NCI-H524 treated with DMSO at 0.1 percent for 48 hours (cell line): ENCODE measurements around the gene POGZ.
A peak's percentile ranks its signal among the peaks of the same experiment; 100 is the strongest.
"Not testable (repeated sequence)": the region's sequence is repeated elsewhere in the genome, so short reads cannot be mapped to it uniquely, and the experiment has no call there.

ENCODE experiments used
- DNase-seq: peaks from one replicate; lab custom pipeline; 2025; lab: John Stamatoyannopoulos, UW

POGZ gene

DNA sequence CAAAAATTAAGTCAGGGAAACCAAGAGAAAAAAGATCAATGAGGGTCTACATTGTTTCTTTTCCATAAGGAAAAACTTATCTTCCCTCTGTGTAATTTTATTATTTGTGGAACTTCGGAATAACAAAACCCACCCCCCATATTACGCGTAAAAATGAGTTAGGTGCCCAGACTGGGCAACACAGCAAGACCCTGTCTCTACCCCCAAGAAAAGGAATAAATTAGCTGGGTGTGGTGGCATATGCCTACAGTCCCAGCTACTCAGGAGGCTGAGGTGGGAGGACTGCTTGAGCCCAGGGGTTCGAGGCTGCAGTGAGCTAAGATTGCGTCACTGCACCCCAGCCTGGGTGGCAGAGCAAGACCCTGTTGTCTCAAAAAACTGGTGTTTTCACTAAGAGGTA, 39.5 kb downstream of the POGZ start:
- no peak for DNase-seq

DNA sequence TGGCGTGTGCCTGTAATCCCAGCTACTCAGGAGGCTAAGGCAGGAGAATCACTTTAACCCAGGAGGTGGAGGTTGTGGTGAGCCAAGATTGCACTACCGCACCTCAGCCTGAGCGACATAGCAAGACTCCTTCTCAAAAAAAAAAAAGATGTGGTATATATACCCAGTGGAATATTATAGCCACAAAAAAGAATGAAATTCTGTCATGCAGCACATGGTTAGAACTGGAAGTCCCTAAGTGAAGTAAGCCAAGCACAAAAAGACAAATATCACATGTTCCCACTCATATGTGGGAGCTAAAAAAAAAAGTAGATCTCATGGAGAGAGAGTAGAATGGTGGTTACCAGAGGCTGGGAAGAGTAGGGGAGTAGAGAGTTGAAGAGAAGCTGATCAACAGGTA, 41.2 kb downstream of the POGZ start:
- DNase-seq, result no peak

DNA sequence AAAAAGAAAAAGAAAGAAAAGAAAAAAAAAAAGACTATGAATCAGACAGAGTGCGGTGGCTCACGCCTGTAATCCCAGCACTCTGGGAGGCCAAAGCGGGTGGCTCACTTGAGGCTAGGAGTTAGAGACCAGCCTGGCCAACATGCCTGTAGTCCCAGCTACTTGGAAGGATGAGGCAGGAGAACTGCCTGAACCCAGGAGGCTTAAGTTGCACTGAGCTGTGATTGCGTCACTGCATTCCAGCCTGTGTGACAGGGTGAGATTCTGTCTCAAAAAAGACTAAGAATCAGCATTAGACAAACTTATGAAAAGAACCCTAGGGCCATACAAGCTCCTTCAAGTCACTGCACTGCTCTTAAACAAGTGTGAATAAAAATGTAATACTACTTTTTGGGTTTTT, 43.1 kb downstream of the POGZ start:
- no peak for DNase-seq

DNA sequence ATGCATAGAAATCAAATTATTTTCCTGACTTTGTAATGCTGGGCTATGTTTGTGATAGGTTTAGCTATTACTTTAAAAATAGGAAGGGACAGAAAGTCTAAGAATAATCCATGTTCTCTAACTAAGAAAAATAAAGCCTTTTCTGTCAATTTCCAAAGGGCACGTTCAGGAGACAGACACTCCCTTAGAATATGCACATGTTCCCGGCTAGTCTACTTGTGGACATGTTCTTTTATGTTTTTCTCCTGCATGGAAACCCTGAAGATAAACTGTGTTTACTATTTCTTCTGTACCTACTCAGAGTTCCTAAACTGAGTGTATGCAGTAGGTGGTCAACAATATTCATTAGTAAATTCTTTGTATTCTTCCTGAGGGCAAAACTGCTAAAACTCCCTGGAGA, 47.4 kb downstream of the POGZ start:
- no peak for DNase-seq

DNA sequence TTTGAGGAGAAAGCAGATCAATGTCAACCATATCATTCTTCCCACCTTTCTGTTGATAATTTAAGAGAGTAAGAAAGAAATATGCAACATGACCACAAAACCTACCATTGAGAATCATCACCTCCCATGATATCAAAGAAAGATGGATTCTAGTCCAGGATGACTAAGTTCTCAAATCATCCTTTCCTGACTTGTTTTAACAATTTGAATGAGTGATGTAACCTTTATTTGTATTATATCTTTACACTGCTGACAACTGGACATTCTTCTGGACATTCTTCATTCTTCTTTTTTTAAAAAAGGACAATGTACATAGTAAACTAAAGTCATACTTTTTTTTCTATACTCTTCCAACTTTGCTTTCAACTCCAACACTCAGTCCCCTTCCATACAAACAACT, 50.4 kb downstream of the POGZ start:
- DNase-seq, result no peak

DNA sequence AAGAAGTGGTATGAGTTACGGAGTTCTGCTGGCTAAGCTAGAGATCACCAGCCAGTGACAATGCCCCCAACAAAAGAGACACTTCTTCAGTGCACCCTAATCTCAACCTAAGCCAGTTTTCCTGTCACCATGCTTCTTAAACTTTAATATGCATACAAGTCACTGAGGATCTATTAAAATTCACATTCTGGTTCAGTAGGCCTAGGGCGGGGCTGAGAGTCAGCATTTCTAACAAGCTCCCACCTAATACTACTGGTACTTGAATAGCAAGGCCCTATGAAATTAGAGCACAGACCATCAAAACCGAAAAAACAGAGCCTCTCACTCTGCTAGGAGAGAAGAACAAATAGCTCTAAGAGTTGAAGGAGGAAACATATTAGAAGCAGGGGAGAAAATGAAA, 52.0 kb downstream of the POGZ start:
- no peak for DNase-seq

DNA sequence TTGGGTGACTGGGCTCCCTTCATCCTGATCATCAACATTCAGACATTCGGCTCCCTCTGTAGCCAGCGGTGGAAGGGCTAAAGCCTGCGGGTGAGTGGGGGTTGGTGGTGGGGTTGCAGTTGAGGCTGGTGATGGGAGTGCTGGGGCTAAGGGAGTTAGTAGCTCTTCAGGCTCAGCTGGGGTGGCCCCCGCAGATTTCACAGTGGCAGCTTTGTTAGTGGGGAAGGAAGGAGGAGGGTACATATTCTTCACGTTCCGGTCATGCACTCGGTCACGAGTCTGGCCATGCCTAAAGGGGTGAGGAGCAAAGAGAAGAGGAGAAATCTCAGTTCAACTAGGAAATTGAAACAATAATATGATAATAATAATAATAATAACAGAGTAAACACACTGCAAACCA, 53.1 kb downstream of the POGZ start:
- no peak for DNase-seq

DNA sequence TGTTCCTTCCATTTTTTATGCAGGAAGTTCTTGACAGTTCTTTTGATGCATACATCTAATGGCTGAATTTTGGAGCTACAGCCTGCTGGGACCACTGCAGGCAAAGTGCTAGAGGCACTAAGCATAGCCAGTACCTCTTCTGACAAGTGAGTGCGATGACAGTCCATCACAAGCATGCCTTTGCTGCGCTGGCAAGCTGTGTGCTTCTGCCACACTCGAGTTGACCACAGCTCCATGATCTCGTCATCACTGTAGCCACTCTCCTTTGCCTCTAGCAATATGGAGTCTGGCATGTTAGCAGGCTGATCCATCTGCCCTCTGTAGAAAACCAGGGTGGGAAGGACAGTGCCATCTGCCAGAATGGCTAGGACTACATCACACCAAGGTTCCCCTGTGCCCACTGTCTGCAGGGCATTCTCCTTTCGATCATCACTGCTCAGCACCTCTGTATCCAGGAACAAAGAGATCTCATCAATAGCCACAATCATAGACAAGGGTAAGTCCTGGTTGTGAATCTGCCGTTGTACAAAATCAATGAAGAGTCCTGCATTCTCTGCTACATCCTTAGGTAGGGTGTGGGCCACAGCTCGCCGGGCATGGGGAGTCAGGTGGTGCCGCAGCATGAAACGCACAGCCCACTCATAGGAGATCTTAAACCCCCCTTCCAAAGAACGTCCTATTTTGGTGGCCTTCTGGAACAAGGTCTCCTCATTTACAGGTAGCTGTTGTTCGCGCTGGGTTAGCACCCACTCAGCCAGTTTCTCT, 53.9 kb downstream of the POGZ start:
- no peak for DNase-seq

DNA sequence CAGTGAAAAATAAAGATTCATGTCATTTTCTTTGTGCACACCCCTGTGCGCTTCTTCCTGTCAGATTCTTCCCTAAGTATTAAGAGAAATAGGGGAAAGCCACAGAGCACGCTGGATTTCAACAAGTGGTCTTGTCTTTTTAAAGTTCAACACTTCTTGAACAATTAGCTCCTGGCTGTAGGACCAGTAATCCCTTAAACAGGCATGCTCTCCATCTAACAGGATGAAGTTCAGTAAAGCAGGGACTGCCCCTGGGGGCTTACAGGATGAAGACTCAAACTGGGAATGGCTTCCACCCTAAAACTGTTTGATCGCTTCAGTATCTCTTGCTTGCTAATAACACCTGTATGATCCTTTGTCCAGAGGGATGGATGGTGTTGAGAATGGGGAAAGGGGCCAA, 55.7 kb downstream of the POGZ start:
- no peak for DNase-seq

DNA sequence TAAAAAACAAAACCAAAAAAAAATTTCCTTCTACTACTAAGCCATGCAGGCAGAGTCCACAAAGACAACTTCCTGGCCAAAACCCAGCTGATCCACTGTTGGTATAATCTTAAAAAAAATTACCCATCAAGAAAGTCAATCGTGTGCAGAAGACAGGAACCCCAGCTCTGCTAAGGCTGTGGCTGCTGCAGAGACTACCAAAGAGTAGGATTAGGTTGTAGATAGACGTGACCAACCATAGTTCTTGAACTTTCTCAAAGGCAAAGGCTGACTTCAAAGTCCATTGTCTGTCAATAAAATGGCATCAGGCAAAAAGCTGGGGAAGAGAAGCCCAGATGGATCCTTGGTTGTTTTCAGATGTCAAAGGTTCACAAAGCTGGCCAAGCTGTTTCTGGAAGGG, 56.5 kb downstream of the POGZ start:
- no peak for DNase-seq

DNA sequence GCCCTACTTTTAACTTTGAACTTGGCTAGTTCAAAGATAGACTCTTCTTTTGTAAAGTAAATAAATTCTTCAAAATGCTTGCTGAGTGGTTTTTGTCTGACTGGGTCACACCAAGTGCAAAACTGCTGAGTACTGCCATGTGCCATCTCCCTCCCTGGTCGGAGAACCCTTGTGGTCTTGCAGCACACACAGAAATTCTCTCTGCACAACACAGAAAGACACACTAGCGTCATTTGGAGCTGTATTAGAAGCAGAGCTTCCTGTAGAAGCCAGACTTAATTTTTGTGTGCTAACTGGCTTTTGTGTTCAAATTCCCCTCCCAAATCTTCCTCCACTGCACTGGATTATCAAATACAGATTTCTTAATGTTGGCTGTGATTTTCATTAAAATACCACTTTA, 57.4 kb downstream of the POGZ start:
- DNase-seq, result no peak

DNA sequence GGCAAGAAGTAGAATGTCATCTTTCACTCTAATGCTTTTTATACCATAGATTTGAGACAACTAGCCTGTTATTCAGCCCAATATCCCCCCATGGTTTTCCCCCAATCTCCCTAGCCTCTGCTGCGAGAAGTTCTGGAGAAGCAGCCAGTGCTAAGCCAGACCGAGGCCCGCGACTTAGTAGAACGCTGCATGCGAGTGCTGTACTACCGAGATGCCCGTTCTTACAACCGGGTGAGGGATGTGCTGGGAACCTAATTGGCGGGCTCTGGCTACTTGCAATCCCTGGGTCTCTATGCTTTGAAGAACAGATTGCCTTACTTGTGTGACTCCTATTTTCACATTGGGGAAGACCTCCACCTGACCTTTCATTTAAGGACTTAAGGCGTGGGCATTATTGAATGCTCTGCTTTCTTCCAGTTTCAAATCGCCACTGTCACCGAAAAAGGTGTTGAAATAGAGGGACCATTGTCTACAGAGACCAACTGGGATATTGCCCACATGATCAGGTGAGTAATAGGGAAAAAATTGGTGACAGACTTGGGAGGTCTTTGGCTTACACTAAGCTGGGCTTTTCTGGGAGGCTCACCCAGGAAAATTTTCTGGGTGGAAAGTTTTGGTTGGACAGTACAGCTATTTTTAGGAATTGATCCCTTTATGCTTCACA, 58.0 kb downstream of the POGZ start:
- no peak for DNase-seq

DNA sequence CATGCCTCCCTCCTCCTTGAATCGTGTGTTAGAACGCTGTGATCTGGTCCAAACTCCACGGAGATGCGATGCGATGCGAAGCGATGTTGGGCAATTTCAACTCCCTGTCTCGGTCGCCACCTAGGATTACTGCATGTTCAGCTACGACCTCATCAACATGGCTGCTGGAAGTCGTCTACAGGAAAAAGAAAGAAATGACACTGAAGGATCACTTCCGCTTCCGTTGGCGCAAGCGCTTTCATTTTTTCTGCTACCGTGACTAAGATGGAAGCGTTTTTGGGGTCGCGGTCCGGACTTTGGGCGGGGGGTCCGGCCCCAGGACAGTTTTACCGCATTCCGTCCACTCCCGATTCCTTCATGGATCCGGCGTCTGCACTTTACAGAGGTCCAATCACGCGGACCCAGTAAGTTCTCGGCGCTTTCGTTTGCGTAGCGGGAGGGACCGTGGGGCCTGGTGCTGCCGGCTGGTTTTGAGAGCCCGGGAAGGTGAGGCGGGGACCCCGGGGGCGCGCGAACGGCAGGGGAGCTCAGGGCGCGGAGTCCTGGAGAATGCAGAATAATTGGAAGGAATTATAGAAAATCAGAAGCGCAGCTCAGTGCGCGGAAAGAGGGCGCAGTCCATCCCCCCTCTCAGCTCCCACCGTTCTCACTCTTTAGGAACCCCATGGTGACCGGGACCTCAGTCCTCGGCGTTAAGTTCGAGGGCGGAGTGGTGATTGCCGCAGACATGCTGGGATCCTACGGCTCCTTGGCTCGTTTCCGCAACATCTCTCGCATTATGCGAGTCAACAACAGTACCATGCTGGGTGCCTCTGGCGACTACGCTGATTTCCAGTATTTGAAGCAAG, 59.7 kb downstream of the POGZ start, which contains the start of gene PSMB4:
TSS of gene PSMB4 (plus strand) at position 250 of the 848 bp plus-strand sequence. CDS start at position 265, 15 bp downstream.
- DNase-seq, result peak; percentile 74

DNA sequence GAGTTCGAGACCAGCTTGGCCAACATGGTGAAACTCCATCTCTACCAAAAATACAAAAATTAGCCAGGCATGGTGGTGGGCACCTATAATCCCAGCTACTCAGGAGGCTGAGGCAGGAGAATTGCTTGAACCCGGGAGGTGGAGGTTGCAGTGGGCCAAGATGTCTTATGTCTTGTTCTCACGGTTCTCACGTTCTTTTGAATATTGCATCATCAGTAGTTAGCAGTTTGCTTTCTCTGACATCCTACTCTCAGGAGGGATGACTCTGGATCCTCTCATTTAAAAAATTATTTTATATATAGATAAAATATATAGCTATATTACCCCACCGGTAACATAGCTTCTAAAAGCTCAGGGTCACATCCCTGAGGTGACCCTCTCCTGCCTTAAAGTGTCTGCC, 63.0 kb downstream of the POGZ start:
- not testable (repeated sequence) for DNase-seq

DNA sequence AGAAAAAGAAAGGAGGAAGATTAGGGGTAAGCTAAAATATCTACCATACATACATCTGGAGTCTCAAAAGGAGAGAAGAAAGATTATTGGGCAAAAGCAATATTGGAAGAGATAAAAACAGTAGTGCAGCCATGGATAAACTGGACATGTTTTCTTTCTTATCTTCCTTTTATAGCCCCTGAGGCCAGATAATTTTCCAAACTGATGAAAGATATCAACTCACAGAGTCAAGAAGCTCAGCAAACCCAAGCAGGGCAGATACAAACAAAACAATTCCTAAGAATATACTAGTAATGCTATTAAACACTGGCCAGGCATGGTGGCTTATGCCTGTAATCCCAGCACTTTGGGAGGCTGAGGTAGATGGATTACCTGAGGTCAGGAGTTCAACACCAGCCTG, 65.7 kb downstream of the POGZ start:
- no peak for DNase-seq

DNA sequence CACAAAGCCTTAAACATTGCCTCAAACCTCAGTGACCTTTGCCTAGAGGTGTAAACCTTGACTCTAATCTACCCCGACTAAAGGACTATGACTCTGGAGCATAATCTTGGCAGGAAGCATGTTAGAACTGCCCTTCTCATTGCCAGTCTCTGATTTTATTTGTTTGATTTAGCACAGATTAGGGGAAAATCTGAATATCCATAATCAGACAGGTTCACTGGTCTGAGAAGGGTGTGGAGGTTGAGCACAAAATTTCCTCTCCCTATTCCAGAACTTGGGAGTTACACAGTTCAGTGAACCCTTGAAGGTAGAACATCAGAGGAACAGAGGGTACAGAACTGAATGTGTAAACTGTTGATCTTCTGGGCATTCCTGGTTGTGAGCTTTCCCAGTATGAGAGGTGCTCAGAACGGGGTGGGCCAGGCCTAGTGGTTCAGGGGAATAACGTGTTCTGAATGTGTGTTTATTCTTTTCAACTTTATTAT, 68.2 kb downstream of the POGZ start:
- no peak for DNase-seq

DNA sequence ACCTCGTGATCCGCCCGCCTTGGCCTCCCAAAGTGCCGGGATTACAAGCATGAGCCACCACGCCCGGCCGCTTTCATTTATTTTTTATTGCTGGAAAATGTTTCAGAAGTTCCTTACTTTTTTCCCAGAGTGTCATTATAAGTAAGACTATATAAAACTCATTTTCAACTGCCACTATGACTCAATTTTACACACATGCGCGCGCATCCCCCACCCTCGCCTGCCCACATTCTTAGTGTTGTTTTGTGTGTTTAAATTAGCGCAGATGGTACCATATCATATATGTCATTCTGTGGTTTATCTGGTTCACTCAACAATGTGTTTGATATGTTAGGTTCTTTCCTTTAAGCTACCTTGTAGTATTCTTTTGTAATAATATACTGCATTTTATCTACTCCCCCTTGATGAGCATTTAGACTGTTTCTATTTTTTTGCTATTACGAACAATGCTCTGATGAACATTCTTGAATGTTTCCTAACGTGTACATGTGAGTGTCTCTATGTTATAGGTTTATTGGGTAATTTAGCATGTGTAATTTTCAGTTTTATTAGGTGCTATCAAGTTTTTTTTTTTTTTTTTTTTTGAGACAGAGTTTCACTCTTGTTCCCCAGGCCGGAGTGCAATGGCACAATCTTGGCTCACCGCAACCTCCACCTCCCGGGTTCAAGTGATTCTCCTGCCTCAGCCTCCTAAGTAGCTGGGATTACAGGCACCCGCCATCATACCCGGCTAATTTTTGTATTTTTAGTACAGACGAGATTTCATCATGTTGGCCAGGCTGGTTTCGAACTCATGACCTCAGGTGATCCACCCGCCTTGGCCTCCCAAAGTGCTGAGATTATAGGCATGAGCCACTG, 68.8 kb downstream of the POGZ start:
- not testable (repeated sequence) for DNase-seq

DNA sequence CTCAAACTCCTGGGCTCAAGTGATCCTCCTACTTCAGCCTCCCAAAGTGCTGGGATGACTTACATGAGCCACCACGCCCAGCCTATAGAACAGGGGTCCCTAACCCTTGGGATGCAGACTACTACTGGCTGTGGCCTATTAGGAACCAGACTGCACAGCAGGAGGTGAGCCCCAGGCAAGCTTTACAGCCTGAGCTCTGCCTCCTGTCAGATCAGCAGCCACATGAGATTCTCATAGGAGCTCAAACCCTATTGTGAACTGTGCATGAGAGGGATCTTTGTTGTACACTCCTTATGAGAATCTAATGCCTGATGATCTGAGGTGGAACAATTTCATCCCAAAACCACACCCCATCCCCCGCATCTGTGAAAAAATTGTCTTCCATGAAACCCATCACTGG, 73.3 kb downstream of the POGZ start:
- DNase-seq, result no peak

DNA sequence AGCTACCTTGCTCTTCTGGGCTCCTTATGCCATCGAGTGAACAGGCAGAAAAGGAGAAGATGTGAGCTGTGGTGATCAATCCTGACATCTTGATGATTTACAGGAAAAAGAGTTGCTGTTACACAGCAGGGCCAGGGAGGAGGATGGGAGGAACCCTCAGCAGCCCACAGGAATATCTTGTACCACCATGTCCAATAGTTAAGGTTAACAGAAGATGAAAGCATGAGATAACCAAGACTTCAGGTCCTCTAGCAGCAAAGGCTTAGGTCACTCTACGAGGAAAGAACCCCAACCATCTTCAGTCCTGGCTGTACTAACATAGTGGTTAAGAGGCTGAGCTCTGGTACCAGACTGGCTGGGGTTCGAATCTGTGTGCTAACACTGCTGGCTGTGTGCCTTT, 74.7 kb downstream of the POGZ start:
- no peak for DNase-seq

DNA sequence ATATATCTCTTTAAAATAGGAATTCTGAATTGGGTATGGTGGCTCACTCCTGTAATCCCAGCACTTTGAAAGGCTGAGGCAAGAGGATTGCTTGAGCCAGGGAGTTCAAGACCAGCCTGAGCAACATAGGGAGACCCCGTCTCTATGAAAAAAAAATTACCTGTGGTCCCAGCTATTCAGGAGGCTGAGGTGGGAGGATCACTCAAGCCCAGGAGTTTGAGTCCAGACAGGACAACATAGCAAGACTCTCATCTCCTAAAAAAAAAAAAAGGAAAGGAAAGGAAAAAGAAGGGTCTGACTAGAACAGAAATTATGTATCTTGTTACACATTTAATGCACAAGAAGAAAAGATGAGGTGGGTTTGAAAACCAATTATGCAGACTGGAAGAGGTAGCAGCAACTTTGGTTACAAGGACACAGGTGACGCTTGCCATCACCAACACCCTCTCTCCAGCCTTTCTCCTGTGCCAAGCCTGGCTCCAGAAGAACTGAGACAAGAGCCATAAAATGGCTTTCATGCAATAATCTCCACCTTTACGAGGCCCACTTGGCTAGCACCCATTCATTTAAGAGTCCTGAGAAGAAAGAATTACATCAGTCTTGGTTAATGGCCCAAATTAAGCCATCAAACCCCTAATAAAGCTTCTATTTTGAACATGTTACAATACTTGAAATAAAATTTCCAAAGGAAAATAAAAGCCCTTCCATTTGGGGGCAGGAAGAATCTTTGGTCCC, 82.0 kb downstream of the POGZ start:
- DNase-seq, result no peak

DNA sequence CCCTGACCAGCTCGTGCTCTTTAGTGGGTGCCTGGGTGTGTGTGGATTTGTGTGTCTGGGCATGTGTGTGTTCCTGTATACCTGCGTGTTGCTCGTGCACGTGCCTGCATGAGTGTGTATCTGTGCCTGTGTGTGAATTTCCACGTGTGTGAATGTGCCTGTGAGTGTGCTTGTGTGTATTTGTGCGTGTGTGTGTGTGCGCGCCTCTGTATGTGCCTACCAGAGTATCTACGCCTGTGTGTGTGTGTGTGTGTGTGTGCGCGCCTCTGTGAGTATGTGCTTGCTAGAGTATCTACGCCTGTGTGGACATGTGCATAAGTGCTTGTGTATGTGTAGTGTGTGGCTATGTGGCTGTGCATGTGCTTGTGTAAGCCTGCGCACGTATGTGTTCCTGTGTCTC, 86.1 kb downstream of the POGZ start:
- no peak for DNase-seq
